Peyer's patch (tissue), 4 donors: ENCODE data around the gene CCNG2. TPM values are rescaled to one million over a fixed set of nuclear protein-coding genes. Genes with fewer than 3 reads are reported as not detected.
A peak's percentile ranks its signal among the peaks of the same experiment; 100 is the strongest.

ENCODE experiments used
- DNase-seq, 3 donors: peaks; one replicate each; pipeline ENCODE4 v3.0.0-alpha.2; 2017 to 2019
- H3K27ac ChIP-seq, 4 donors: fragments of 200-600 bp; sonication (generic); one replicate each; pipeline ENCODE4 v1.5.1; 2016 to 2019
- H3K27me3 ChIP-seq, 2 donors: fragments of 200-600 bp; sonication (generic); one replicate each; pipeline ENCODE4 v1.5.1; 2019
- H3K36me3 ChIP-seq, 3 donors: fragments of 200-600 bp; sonication (generic); one replicate each; pipeline ENCODE4 v1.5.1; 2016 to 2019
- H3K4me1 ChIP-seq, 4 donors: fragments of 200-600 bp; sonication (generic); one replicate each; pipeline ENCODE4 v1.5.1; 2016 to 2019
- H3K4me3 ChIP-seq, 4 donors: fragments of 200-600 bp; sonication (generic); 1 replicate in 3 of 4; 2 replicates in 1 of 4; pipeline ENCODE4 v1.5.1; 2016 to 2019; ENCODE audit warnings: mild to moderate bottlenecking in 1 of 4
- H3K9me3 ChIP-seq, 4 donors: fragments of 200-600 bp; sonication (generic); one replicate each; pipeline ENCODE4 v1.5.1; 2016 to 2019; ENCODE audit warnings: mild to moderate bottlenecking in 1 of 4
- POLR2A ChIP-seq, 2 donors: fragments of 450-650 bp; IDR thresholded peaks; one replicate each; pipeline ENCODE4 v1.5.1; 2017; ENCODE audit warnings: antibody characterized with exemption in 2 of 2, mild to moderate bottlenecking in 2 of 2, moderate library complexity in 2 of 2
- total RNA-seq, 4 donors: library from RNA; depleted of rRNA; stranded (reverse); fragments of >200 nt; gene quantifications; one replicate each; pipeline ENCODE4 v1.1.0, GENCODE V29; 2016
- TF ChIP-seq, protein P1 (sequence below), 6 experiments: fragments of 450-650 bp in 4 of 6; fragments of 200-600 bp in 2 of 6; sonication (generic) in 1 of 6; IDR thresholded peaks; one replicate each; pipeline ENCODE4 v1.5.1; 2017 to 2019; ENCODE audit warnings: antibody characterized with exemption in 6 of 6, mild to moderate bottlenecking in 3 of 6, moderate library complexity in 1 of 6

Gene CCNG2
- total RNA-seq, 4 donors from 2014 or later, result 19.8 to 29.7 (median 25.8) TPM

DNA sequence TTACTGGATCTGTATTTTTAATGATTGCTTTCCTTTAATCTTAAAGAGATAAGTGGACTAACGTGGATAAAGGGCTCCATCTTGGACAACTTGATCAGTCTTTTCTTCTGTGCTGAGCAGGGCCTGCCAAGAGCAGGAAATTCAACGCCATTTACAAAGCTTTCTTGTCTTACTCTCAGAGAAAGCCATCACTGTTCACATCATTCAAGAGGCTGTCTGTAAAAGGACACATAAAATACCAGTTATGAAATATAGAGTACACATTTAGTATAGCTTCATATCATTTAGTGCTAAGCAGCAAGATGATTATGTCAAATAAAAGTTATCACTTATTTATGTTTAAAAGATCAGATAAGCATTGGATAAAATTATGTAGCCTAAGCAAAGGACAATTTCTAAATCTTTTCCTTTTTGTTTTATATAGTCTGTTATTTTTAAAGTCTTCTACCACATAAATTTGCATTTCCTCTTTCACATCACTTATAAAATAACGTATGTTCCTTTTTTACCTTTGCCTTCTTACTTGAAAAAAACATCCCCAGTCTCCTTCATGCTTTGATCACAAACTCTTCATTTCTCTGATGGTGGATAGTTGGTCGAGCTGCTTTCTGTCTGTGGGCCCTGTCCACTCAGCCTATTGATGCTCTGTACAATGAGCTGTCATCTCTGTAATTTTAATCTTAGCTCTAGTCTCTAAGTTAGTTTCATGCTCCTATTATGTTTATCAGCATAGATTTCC is 2.1 kb upstream of the CCNG2 start:
- H3K27me3 ChIP-seq, result no peaks in the 10 kb centered on the region
- H3K27ac ChIP-seq, result peak overlapping the region in 2 of 4 donors; percentile 54 to 99
- DNase-seq, result no peak
- H3K9me3 ChIP-seq, result no peaks in the 10 kb centered on the region
- no peak overlapping the region for H3K4me3 ChIP-seq
- H3K4me1 ChIP-seq, result peaks cover 0 to 23% (median 5%) of the 10 kb centered on the region in 4 donors
- peaks cover 0 to 5% (median 0%) of the 10 kb centered on the region in 3 donors for H3K36me3 ChIP-seq
- TF ChIP-seq, protein P1, sequence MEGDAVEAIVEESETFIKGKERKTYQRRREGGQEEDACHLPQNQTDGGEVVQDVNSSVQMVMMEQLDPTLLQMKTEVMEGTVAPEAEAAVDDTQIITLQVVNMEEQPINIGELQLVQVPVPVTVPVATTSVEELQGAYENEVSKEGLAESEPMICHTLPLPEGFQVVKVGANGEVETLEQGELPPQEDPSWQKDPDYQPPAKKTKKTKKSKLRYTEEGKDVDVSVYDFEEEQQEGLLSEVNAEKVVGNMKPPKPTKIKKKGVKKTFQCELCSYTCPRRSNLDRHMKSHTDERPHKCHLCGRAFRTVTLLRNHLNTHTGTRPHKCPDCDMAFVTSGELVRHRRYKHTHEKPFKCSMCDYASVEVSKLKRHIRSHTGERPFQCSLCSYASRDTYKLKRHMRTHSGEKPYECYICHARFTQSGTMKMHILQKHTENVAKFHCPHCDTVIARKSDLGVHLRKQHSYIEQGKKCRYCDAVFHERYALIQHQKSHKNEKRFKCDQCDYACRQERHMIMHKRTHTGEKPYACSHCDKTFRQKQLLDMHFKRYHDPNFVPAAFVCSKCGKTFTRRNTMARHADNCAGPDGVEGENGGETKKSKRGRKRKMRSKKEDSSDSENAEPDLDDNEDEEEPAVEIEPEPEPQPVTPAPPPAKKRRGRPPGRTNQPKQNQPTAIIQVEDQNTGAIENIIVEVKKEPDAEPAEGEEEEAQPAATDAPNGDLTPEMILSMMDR (IDR thresholded peaks at IDR 0.05), result no peak
- no peak for TF ChIP-seq POLR2A (IDR thresholded peaks at IDR 0.05)

DNA sequence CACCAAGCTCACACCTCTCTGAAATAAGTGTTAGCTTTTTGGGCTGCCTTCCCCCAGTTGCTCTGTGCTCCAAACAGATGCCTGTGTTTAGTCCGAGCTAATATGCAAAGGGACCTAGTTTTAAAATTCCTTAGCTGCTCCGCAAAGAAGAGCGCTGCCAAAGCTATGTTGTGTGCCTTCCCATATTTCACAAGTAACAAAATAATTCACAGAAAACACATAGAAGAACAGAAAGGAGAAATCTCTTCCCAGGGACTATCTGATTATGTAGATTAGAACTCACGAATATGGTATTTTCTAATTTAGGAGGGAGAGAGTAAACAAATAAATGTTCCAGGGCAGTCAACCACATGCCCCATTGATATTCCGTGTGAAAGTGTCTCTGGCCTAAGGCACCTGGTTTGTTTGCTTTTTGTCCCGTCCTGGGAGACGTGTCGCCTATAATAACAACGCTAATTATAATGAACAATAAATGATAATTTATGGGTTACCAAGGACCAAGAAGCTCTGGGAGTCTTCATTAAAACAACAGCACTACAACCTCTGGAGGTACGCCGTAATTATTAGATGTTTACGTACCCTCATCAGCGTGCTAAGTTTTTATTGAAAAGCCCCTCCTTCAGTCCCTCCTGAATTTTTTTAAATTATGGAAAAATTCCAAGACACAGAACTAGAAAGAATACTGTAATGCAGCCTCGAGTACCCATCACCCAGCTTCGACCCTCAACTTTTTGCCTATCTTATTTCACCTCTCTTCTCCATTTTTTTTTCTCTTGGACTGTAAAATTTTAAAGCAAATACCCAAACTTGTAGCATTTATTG is 1.2 kb upstream of the CCNG2 start:
- no peaks in the 10 kb centered on the region for H3K9me3 ChIP-seq
- peaks cover 0 to 23% (median 5%) of the 10 kb centered on the region in 4 donors for H3K4me1 ChIP-seq
- TF ChIP-seq, protein P1 (IDR thresholded peaks at IDR 0.05), result no peak
- TF ChIP-seq POLR2A (IDR thresholded peaks at IDR 0.05), result no peak
- H3K27ac ChIP-seq, result peak overlapping the region; percentile 54 to 99 (median 88)
- DNase-seq, result no peak
- H3K36me3 ChIP-seq, result peaks cover 0 to 12% (median 0%) of the 10 kb centered on the region in 3 donors
- peak overlapping the region; percentile 74 to 97 (median 86) for H3K4me3 ChIP-seq
- H3K27me3 ChIP-seq, result no peaks in the 10 kb centered on the region

DNA sequence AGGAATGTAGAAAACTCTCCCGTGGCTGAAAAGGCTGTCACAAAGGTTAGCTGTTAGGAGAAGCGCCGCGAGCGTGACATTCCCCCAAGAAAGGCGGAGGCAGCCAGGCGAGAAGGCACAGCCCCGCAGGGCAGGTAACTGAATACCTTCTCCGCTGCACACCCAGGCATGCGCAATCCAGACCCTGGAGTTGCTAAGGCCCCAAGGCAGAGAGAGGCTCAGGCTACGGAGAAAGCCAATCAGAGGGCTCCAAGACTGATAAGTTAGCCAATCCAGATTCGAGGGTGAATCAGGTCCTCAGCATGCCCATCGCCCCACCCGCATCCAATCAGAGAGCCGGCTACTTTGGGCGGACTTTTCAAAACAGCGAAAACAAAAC is 485 bp upstream of the CCNG2 start:
- Histone ChIP-seq H3K27ac (peak overlapping the region; percentile 88 to 99 (median 90)), H3K27me3 (no peaks in the 10 kb centered on the region), H3K36me3 (peaks cover 0 to 18% (median 0%) of the 10 kb centered on the region in 3 donors), H3K4me3 (peak overlapping the region; percentile 74 to 97 (median 86)), H3K9me3 (no peaks in the 10 kb centered on the region), H3K4me1 (peaks cover 0 to 23% (median 5%) of the 10 kb centered on the region in 4 donors)
- DNase-seq, result peak; percentile 92 to 98 (median 96)
- TF ChIP-seq, protein P1 (IDR thresholded peaks at IDR 0.05), result no peak
- TF ChIP-seq POLR2A (IDR thresholded peaks at IDR 0.05), result peak; percentile 58 to 81

DNA sequence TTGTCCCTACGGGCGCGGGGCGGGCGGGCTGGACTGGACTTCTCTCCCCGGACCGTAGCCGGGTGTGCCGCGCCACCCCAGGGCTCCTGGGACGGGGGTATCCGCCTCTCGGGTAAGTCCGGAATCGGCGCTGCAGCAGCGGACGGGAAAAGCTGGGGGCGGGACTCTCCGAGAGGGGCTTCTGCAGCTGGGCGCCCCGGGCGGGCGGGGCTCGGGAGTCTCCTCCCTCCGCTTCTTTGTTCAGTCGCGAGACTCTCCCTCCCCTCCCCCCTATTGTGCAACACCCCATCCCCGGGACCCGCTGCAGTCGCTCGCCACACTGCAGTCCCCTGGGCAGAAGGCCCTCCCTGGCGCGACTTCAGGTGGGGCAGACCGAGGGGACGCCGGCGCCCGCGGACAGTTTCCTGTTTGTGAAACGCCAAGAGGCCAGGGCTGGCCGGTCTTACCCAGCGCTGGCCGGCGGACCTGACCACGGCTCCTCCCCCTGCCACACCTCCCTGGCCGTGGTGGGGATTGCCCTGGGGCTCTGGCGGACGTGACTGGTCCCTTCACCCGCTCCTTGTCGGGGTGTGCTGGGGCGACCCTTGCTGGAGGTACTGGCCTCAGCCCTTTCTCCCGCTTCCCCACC is 966 bp downstream of the CCNG2 start:
- TF ChIP-seq, protein P1 (IDR thresholded peaks at IDR 0.05), result peak in 2 of 6 experiments; percentile 25 to 31
- TF ChIP-seq POLR2A (IDR thresholded peaks at IDR 0.05), result no peak
- H3K27ac ChIP-seq, result peak overlapping the region; percentile 88 to 99 (median 90)
- peaks cover 0 to 23% (median 5%) of the 10 kb centered on the region in 4 donors for H3K4me1 ChIP-seq
- H3K4me3 ChIP-seq, result peak overlapping the region; percentile 74 to 97 (median 86)
- H3K27me3 ChIP-seq, result no peaks in the 10 kb centered on the region
- DNase-seq, result peak; percentile 85 to 92 (median 89)
- peaks cover 0 to 33% (median 2%) of the 10 kb centered on the region in 3 donors for H3K36me3 ChIP-seq
- no peaks in the 10 kb centered on the region for H3K9me3 ChIP-seq

DNA sequence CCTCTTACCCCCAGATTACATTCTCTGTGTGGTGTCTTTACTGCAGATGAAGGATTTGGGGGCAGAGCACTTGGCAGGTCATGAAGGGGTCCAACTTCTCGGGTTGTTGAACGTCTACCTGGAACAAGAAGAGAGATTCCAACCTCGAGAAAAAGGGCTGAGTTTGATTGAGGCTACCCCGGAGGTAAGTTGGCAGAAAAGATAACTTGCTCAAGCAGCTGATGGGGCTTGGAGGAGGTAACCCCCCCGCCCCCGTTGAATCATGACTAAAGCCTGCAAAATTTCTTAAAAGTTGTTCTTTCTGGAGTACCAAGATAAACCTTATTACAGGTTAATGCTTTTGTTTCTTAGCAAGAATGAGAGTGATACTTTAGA is 1.5 kb downstream of the CCNG2 start:
- DNase-seq, result no peak
- Histone ChIP-seq H3K4me3 (peak overlapping the region; percentile 74 to 97 (median 86)), H3K36me3 (peaks cover 0 to 38% (median 2%) of the 10 kb centered on the region in 3 donors), H3K27ac (peak overlapping the region; percentile 88 to 99 (median 90)), H3K4me1 (peaks cover 0 to 23% (median 5%) of the 10 kb centered on the region in 4 donors), H3K27me3 (no peaks in the 10 kb centered on the region), H3K9me3 (no peaks in the 10 kb centered on the region)
- TF ChIP-seq, protein P1 (IDR thresholded peaks at IDR 0.05), result peak in 1 of 6 experiments; percentile 22
- no peak for TF ChIP-seq POLR2A (IDR thresholded peaks at IDR 0.05)
